ENCODE data around the gene SDCCAG8.

The SDCCAG8 gene

GRCh38 chr1:243526180-243526579, 270.3 kb downstream of the SDCCAG8 start:
- no peaks in the 10 kb centered on the region for H3K4me1 ChIP-seq (ENCODE audit: insufficient read depth, low read length)
- no peak overlapping the region for H2AFZ ChIP-seq (ENCODE audit: low read depth, low read length)
- H3K4me3 ChIP-seq (ENCODE audit: low read length): no peak overlapping the region
- no peaks in the 10 kb centered on the region for H3K27me3 ChIP-seq (ENCODE audit: insufficient read depth, low read length)
- no peaks in the 10 kb centered on the region for H3K36me3 ChIP-seq (ENCODE audit: insufficient read depth, low read length)
- peaks cover 4% of the 10 kb centered on the region for H3K9me3 ChIP-seq (ENCODE audit: low read length)

DNA sequence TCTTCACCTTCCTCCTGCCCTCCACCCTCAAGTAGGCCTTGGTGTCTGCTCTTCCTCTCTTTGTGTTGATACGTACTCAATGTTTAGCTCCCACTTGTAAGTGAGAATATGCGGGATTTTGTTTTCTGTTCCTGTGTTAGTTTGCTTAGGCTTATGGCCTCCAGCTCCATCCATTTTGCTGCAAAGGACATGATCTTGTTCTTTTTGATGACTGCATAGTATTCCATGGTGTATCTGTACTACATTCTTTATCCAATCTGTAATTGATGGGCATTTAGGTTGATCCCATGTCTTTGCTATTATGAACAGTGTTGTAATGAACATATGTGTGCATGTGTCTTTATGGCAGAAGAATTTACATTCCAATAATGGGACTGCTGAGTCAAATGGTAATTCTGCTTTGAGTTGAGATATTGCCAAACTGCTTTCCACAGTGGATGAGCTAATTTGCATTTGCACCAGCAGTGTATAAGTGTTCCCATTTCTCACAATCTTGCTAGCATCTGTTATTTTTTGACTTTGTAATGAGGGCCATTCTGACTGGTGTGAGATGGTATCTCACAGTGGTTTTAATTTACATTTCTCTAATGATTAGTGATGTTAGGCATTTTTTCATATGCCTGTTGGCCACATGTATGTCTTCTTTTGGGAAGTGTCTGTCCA, 272.7 kb downstream of the SDCCAG8 start:
- Histone ChIP-seq H3K9me3 (ENCODE audit: low read length) (peaks cover 4% of the 10 kb centered on the region), H3K4me3 (ENCODE audit: low read length) (no peak overlapping the region), H3K36me3 (ENCODE audit: insufficient read depth, low read length) (no peaks in the 10 kb centered on the region), H3K4me1 (ENCODE audit: insufficient read depth, low read length) (no peaks in the 10 kb centered on the region), H3K27me3 (ENCODE audit: insufficient read depth, low read length) (no peaks in the 10 kb centered on the region), H2AFZ (ENCODE audit: low read depth, low read length) (no peak overlapping the region)

DNA sequence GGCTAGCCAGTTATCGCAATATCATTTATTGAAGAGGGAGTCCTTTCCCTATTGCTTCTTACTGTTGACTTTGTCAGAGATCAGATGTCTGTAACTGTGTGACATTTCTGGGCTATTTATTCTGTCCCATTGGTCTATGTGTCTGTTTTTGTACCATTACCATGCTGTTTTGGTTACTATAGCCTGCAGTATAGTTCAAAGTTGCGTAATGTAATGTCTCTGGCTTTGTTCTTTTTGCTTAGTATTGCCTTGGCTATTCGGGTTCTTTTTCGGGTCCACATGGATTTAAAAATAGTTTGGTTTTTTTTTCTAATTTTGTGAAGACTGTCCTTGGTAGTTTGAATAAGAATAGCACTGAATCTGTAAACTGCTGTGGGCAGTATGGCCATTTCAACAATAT, 273.7 kb downstream of the SDCCAG8 start:
- Histone ChIP-seq H3K9me3 (ENCODE audit: low read length) (peaks cover 4% of the 10 kb centered on the region), H3K4me1 (ENCODE audit: insufficient read depth, low read length) (no peaks in the 10 kb centered on the region), H3K36me3 (ENCODE audit: insufficient read depth, low read length) (no peaks in the 10 kb centered on the region), H3K27me3 (ENCODE audit: insufficient read depth, low read length) (no peaks in the 10 kb centered on the region), H3K4me3 (ENCODE audit: low read length) (no peak overlapping the region), H2AFZ (ENCODE audit: low read depth, low read length) (no peak overlapping the region)

DNA sequence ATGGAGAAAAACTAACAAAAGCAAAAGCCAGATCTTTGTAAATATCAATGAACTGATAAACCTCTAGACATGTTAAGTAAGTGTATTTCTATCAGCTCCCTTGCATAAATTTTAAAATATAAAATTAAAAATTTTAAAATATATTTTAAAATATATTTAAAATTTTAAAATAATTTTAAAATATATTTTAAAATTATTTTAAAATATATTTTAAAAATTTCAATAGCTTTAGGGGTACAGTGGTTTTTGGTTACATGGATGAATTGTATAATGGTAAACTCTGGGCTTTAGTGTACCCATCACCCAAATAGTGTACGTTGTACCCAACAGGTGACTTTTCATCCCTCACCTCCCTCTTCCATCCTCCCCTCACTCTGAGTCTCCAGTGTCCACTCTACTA, 279.2 kb downstream of the SDCCAG8 start:
- no peak overlapping the region for H2AFZ ChIP-seq (ENCODE audit: low read depth, low read length)

DNA sequence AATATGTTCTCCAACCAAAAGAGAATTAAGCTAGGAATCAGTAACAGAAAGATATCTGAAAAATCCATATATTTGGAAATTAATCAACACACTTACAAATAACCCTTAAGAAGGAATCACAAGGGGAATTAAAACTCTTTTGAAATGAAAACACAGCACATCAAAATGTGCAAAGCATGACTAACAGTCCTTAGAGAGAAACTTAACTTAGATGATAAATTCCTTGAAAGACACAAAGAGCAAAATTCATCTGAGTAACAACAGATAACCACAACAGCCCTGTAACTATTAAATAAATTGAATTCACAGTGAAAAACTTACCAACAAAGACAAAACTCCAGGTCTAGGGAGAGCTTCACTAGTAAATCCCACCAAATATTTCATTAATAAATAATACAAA, 283.8 kb downstream of the SDCCAG8 start:
- peaks cover 14% of the 10 kb centered on the region for H3K36me3 ChIP-seq (ENCODE audit: insufficient read depth, low read length)
- H2AFZ ChIP-seq (ENCODE audit: low read depth, low read length): no peak overlapping the region
- no peaks in the 10 kb centered on the region for H3K27me3 ChIP-seq (ENCODE audit: insufficient read depth, low read length)
- no peaks in the 10 kb centered on the region for H3K4me1 ChIP-seq (ENCODE audit: insufficient read depth, low read length)
- no peak overlapping the region for H3K4me3 ChIP-seq (ENCODE audit: low read length)
- H3K9me3 ChIP-seq (ENCODE audit: low read length): peaks cover 5% of the 10 kb centered on the region

More for the DNA sequence above, 279.2 kb downstream of the SDCCAG8 start:
- Histone ChIP-seq H3K27me3 (ENCODE audit: insufficient read depth, low read length) (no peaks in the 10 kb centered on the region), H3K4me1 (ENCODE audit: insufficient read depth, low read length) (no peaks in the 10 kb centered on the region), H3K4me3 (ENCODE audit: low read length) (no peak overlapping the region), H3K9me3 (ENCODE audit: low read length) (peaks cover 3% of the 10 kb centered on the region), H3K36me3 (ENCODE audit: insufficient read depth, low read length) (no peaks in the 10 kb centered on the region)

- H2AFZ ChIP-seq (ENCODE audit: low read depth, low read length): no peak overlapping the region
- no peaks in the 10 kb centered on the region for H3K4me1 ChIP-seq (ENCODE audit: insufficient read depth, low read length)
These were observed 287.0 kb downstream of the SDCCAG8 start for GRCh38 chr1:243542739-243543415.

DNA sequence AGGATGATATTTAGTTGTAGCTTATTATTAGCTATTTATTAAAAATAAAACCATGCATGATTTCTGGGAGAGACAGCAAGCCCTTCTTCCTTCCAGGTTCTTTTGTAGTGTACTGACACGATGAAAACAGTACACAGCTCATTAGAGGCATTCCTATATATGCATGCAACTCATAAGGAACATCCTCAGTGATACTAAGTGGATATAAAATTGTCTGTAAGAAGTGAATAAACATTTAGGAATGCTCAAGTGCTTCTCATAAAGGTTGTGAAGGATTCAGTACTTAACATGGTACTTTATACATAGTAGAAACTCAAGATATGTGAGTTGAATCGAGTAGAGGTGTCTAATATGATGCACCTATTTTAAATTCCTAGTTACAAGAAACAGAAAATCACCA, 287.7 kb downstream of the SDCCAG8 start:
- H3K4me3 ChIP-seq (ENCODE audit: low read length): no peak overlapping the region
- H3K27me3 ChIP-seq (ENCODE audit: insufficient read depth, low read length): no peaks in the 10 kb centered on the region
- H3K9me3 ChIP-seq (ENCODE audit: low read length): peaks cover 4% of the 10 kb centered on the region
- no peaks in the 10 kb centered on the region for H3K4me1 ChIP-seq (ENCODE audit: insufficient read depth, low read length)
- H3K36me3 ChIP-seq (ENCODE audit: insufficient read depth, low read length): peaks cover 20% of the 10 kb centered on the region
- H2AFZ ChIP-seq (ENCODE audit: low read depth, low read length): no peak overlapping the region

More at GRCh38 chr1:243542739-243543415, 287.0 kb downstream of the SDCCAG8 start:
- Histone ChIP-seq H3K36me3 (ENCODE audit: insufficient read depth, low read length) (peaks cover 20% of the 10 kb centered on the region), H3K4me3 (ENCODE audit: low read length) (no peak overlapping the region), H3K9me3 (ENCODE audit: low read length) (peaks cover 4% of the 10 kb centered on the region), H3K27me3 (ENCODE audit: insufficient read depth, low read length) (no peaks in the 10 kb centered on the region)

DNA sequence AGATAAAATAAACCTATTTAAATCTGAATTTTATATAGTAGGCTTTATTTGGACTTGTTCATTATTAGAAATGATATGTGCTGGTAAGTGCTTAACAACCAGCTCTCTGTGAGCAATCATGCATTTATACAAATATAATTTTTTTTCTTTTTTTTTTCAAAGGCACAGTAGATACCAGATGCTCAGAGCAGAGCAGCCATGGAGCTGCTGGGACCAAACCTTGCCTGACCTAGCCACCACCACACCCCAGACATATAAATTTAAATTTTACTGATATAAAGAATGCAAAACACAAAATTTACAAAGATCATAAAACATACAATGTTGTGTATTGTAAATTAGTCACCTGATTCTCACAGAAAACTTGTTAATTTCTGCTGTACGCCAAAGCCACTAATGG, 290.6 kb downstream of the SDCCAG8 start:
- Histone ChIP-seq H3K4me1 (ENCODE audit: insufficient read depth, low read length) (no peaks in the 10 kb centered on the region), H3K4me3 (ENCODE audit: low read length) (no peak overlapping the region), H3K27me3 (ENCODE audit: insufficient read depth, low read length) (no peaks in the 10 kb centered on the region), H3K9me3 (ENCODE audit: low read length) (peaks cover 2% of the 10 kb centered on the region), H2AFZ (ENCODE audit: low read depth, low read length) (no peak overlapping the region), H3K36me3 (ENCODE audit: insufficient read depth, low read length) (peaks cover 24% of the 10 kb centered on the region)

- Histone ChIP-seq H3K4me3 (ENCODE audit: low read length) (no peak overlapping the region), H3K9me3 (ENCODE audit: low read length) (peaks cover 2% of the 10 kb centered on the region), H3K4me1 (ENCODE audit: insufficient read depth, low read length) (no peaks in the 10 kb centered on the region), H2AFZ (ENCODE audit: low read depth, low read length) (no peak overlapping the region), H3K36me3 (ENCODE audit: insufficient read depth, low read length) (peaks cover 24% of the 10 kb centered on the region), H3K27me3 (ENCODE audit: insufficient read depth, low read length) (no peaks in the 10 kb centered on the region)
These were observed 292.1 kb downstream of the SDCCAG8 start for GRCh38 chr1:243547891-243548290.

GRCh38 chr1:243548516-243548915, 292.7 kb downstream of the SDCCAG8 start:
- no peaks in the 10 kb centered on the region for H3K4me1 ChIP-seq (ENCODE audit: insufficient read depth, low read length)
- H3K27me3 ChIP-seq (ENCODE audit: insufficient read depth, low read length): no peaks in the 10 kb centered on the region
- H2AFZ ChIP-seq (ENCODE audit: low read depth, low read length): no peak overlapping the region
- no peak overlapping the region for H3K4me3 ChIP-seq (ENCODE audit: low read length)
- peaks cover 2% of the 10 kb centered on the region for H3K9me3 ChIP-seq (ENCODE audit: low read length)
- peaks cover 21% of the 10 kb centered on the region for H3K36me3 ChIP-seq (ENCODE audit: insufficient read depth, low read length)

DNA sequence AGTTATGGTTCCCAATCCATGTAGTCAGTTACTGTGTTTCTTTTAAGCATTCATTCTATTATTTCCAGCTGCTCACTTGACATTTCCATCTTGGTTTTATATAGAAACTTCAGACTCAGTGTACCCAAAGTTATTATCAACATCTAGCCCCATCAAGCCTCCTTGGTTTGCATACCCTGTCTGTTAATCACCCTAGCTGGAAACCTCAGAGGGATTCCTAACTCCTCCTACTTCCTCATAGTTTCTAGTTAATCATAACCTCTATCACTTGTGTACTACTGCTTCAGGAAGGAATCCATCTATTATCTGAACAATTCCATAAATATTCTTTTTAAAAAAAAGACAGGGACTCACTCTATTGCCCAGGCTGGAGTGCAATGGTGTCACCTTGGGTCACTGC, 293.3 kb downstream of the SDCCAG8 start:
- H3K9me3 ChIP-seq (ENCODE audit: low read length): peaks cover 2% of the 10 kb centered on the region
- no peak overlapping the region for H2AFZ ChIP-seq (ENCODE audit: low read depth, low read length)
- H3K36me3 ChIP-seq (ENCODE audit: insufficient read depth, low read length): peaks cover 16% of the 10 kb centered on the region
- H3K4me1 ChIP-seq (ENCODE audit: insufficient read depth, low read length): no peaks in the 10 kb centered on the region
- H3K4me3 ChIP-seq (ENCODE audit: low read length): no peak overlapping the region
- H3K27me3 ChIP-seq (ENCODE audit: insufficient read depth, low read length): no peaks in the 10 kb centered on the region

Data from neuron (in vitro differentiated cells).